D721Med (cell line): Measurements from ENCODE around the gene HOXA5.

ENCODE experiments used
- DNase-seq: peaks from one replicate; pipeline ENCODE4 v3.0.0; 2011; ENCODE audit warnings: low spot score; ENCODE audit not compliant: insufficient read length
- FAIRE-seq: peaks from 2 replicates; lab custom pipeline; 2011; peaks lifted over from hg19 to GRCh38; lab: Jason Lieb, UNC
- TF ChIP-seq, protein P1 (sequence below): IDR thresholded peaks from 2 replicates; pipeline ENCODE4 v1.5.1; 2012; ENCODE audit warnings: mild to moderate bottlenecking, control low read depth; ENCODE audit not compliant: insufficient read depth; ENCODE audit errors: missing control alignments

Gene HOXA5

DNA sequence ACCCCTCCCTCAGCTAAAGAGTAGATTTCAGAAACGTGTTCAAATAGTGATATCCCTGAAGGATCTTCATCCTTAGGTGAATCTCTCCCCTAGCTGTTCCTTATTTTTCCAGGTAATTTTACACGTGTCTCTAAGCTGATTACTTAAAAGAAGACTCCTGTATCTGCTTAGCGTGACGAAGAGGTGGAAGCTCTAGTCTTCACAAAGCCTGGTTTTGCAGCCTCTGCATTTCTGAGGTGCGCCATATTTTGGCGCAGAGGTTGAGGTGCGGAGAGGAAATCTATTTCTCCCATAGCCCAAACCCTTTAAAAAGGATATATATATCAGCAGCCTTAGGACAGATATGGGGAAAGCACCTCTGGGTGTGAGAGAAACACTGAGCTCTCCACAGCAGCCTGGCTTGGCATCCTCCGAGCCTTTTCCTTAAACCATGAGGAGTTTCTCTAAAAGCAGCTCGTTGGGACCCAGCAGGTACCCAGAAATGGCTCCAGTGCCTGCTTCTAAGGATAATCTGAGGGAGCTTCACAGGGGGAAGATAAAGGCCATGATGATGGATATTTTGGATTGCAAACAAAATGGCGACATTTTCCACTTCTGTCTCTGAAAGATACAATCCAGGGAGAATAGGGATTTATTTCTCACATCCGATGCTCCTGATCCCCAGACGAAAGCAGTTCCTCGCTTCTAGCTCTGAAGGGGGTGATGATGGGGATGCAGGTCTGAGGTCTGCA, 38.0 kb downstream of the HOXA5 start:
- FAIRE-seq (no peak), DNase-seq (no peak)
- TF ChIP-seq, protein P1, sequence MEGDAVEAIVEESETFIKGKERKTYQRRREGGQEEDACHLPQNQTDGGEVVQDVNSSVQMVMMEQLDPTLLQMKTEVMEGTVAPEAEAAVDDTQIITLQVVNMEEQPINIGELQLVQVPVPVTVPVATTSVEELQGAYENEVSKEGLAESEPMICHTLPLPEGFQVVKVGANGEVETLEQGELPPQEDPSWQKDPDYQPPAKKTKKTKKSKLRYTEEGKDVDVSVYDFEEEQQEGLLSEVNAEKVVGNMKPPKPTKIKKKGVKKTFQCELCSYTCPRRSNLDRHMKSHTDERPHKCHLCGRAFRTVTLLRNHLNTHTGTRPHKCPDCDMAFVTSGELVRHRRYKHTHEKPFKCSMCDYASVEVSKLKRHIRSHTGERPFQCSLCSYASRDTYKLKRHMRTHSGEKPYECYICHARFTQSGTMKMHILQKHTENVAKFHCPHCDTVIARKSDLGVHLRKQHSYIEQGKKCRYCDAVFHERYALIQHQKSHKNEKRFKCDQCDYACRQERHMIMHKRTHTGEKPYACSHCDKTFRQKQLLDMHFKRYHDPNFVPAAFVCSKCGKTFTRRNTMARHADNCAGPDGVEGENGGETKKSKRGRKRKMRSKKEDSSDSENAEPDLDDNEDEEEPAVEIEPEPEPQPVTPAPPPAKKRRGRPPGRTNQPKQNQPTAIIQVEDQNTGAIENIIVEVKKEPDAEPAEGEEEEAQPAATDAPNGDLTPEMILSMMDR, result no peak

GRCh38 chr7:27104341-27105058, 39.0 kb downstream of the HOXA5 start:
- no peak for DNase-seq
- no peak for FAIRE-seq
- TF ChIP-seq, protein P1, result no peak

GRCh38 chr7:27103489-27104226, 39.8 kb downstream of the HOXA5 start:
- DNase-seq (no peak), FAIRE-seq (no peak)
- TF ChIP-seq, protein P1, result no peak

GRCh38 chr7:27102581-27103442, 40.7 kb downstream of the HOXA5 start, which contains the start of gene HOXA2:
HOXA2 (minus strand) TSS chr7:27102683; CDS start chr7:27102500, 183 bp downstream.
- no peak for DNase-seq
- no peak for FAIRE-seq
- TF ChIP-seq, protein P1, result no peak

- FAIRE-seq, result no peak
- DNase-seq, result no peak
- TF ChIP-seq, protein P1, result no peak
Measured at GRCh38 chr7:27101957-27102580, 41.4 kb downstream of the HOXA5 start.
